NCI-H2171 (cell line): ENCODE data around the gene XPC.

Experiments used
- DNase-seq: peaks from one replicate; lab custom pipeline; 2025; lab: John Stamatoyannopoulos, UW

XPC gene

DNA sequence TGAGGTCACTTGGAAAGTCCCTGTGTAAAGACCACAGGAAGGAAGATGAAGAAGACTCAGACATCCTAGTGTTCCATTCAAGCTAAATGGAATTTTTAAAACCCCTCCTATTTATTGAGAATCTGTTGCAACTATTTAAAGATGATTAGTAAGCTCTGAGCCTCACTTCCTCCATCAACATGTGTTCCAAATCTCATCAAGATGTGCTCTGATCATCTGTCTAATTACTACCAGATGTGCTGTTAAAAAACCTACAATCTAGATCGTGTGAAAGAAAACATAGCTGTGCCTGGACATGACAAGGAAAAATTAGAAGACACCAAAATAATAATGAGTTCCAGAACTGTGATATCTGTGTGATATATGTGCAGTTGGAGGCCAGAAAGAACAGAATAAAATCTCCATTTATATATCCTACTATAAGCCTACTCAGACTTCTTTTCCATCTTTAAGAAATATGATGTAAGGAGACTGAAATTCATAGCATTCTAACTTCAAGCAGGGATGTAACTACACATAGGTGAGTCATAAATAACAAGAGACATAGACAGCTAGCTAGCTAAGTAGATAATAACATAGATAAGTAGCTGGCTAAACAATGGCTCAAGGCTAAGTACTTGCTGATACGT is 7.8 kb downstream of the XPC start:
- no peak for DNase-seq

DNA sequence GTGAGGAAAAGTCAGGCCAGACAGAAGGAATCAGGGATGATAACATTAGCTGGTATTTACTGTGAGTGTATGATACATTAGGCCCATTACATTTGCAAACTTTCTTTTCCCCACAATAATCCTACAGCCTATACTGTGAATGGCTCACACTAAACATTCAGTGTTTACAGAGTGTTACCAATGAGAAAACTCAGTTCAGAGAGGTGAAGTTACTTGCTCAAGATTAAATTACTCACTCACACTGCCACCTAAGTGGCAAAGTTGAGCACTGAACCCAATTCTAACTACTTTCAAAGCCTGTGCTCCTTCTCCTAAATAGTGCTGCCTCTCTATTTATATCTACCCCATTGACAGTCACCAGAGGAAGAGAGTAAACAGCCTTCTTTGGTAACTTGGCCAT is 8.5 kb downstream of the XPC start:
- no peak for DNase-seq

DNA sequence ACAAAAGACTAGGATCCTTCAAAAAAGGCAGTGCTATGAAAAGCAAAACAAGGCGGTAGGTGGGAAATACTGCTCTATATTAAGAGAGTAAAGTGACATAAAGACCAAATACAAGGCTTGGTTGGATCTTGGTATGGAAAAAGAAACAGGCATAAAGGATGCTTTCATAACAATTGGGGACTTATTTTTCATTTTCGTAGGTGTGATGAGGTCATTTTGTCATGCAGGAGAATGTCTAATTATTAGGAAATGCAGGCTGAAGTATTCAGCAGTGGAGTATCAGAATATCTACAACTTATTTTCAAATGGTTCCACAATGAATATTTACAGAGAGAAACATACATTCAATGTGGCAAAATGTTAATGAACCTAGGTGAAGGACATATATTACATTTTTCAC is 9.0 kb downstream of the XPC start:
- no peak for DNase-seq

DNA sequence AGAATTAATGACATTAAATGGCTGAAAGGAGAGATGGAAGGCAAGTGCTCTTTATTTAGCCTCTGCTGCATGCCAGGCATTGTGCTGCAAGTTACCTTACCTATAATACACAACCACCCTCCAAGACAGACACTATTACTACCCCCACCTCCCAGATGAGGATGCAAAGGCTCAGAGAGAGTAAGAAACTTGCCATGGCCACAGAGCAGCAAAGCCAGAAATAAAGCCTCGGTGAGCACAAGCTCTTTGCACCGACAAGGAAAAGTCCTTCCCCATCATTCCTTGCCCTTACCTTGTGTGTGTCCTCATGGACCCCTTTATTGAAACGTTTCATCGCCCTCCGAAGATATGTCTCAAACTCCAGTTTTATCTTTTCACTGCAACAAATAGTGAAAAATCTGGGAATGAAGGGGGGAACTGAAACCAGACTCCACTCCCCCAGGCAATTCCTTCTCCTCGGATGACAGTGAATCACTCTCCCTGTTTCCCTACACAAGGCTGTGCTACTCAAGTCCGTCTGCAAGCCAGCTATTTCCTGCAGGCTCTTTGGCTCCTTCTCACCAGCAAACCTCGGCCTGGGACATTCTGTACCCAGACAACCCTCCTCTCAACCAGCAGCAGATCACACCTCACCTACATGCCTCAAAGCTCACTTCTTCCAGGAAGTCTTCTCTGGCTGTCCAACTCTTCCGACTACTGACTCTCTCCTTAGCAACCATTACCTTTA is 11.4 kb downstream of the XPC start:
- no peak for DNase-seq

DNA sequence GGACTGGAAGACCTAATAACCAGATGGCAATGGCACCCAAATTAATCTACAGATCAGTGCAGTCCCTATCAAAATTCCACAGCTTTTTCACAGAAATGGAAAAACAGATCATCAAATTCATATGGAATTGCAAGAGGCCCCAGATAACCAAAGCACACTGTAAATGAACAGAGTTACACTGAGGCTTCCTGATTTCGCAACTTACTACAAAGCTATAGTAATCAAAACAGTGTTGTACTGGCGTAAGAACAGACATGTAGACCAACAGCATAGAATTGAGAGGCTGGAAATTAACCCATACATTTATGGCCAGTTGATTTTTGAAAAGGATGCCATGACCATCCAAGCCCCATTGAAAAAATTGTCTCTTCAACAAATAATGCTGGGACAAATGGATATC is 16.2 kb downstream of the XPC start:
- no peak for DNase-seq

DNA sequence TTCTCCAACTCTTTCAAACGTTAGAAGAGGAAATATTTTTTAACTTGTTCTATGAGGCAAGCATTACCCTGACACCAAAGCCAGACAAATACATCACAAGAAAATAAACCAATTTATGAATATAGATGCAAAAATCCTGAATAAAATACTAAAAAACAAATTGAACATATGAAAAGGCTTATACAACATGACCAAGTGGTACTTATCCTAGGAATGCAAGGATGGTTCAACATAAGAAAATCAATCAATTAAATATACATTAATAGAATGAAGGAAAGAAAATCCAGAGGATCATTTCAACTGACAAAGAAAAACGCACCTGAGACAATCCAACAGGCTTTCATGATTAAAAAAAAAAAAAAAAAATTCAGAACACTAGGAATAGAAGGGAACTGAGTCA is 17.1 kb downstream of the XPC start:
- DNase-seq, result no peak

DNA sequence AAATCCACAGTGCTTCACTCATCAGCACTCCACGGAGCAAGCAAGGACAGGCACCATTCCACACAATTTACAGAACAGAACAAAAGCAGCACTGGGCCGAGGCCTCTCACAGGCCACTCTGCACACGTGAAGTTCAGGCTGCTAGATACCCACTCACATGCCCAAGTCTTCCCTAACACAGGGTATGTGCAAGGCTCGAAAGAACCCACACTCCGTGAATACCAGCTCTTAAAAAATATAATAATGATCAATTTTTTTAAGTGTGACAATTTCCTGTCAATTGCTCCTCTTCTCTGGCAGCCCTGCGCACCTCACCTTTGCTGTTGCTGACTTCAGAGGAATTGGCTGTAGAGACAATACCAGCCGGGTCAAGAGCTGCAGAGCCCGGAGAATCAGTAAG is 19.0 kb downstream of the XPC start:
- DNase-seq, result no peak

DNA sequence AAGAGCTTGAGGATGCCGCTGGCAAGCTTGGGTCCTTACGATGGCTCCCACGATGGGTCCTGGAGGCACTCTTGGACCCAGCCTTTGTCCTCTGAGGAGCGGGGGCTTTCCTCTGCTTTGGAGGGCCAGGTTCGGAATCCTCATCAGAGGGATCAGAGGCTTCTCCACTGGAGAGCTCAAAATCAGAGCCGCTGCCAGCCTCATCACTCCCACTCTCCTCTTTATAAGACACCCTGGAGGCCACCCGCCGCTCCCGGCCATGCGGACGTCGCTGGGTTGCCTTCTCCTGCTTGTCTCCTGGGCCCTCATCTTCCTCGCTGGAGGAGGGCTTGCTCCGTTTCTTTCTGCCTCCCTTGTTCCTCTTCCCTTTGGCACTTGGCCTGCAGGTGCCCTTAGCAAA is 20.0 kb downstream of the XPC start:
- no peak for DNase-seq

DNA sequence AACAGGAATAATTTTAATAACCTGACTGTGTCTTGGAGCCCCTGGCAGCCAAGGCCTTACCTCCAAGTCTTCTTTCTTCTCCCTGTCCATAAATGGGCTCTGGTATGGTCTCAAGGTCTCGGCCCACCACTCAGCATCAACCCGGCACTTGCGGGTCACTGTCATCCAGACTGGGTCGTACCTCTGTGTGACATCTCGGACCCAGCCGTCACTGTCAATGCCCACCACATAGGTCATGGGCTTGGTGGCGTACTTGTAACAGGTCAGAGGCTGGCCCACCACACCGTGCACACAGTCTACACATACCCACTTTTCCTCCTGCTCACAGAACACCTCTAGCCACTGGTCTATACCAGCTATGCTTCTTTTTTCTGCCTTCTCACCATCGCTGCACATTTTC is 20.4 kb downstream of the XPC start:
- no peak for DNase-seq

DNA sequence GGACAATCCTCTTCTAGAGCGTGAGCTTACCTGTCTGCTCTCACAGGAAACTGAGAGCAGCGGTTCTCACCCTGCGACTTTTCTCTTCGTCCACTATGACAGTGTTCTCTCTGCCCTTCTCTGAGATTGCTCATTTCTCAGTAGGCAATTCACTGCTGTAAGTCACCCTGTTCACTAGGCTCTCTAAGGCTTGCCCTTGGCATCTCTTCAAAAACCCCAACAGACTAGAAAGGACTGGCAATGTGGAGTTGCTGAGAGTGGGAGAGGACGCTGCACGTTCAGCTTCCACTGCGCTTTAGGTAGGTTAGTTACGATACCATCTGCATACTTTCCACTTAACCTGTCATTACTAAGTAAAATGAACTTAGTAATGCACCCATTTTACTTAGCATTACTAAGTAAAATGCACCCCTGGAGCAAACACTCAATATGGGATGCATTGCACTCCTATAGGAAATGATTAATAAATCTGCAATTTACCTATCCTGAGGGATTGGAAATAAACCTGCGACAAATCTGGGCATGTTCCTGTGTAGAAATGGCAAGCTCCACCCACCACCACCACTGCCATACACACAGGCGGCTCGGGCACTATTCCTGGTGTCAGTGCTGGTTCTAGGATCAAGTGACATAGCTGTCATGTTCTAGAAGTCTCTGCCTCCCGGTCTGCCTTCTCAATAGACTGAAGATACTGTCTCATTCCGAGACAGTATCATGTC is 21.4 kb downstream of the XPC start:
- no peak for DNase-seq

DNA sequence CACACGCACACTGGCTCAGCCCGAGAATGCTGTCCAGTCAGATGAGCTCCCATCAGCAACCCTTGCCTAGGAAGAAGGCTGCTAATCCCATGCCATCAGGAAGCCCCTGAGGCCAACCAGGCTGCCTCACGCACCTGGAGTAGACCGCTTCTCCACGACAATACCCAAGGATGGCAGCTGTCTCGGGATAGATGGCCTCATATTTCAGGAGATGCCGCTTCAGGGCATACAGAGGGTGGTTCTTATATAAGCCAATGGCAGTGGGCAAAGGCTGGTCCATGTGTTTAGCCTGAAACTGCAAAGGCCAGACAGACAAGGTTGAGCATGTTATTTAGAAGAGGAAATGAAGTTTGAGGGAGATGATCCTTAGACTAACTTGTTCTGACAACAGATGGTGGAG is 22.2 kb downstream of the XPC start:
- no peak for DNase-seq

DNA sequence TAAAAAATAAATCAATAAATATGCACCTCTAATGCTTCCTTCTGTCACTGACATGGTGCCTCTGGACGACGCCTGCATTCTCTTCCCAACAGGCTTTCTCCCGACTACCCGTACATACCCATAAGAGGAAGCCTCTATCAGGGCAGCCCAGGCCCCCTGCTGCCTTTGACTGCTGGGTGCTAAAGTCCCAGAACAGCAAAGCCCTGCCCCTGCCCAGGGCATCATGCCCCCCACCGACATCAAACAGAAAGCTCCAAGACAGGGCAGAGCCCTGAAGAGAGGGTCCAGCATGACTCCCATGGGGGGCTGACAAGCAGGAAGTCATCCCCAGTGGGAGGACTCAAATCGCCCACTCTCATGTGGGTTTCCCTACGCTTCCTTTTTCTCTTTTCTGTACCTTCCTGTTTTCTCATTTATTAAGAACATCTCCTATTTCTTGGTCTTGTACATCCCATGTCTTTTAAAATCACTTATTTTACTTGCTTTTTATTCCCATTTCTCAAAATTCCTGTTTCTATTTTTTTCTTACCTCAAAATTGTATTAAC is 23.4 kb downstream of the XPC start:
- no peak for DNase-seq

DNA sequence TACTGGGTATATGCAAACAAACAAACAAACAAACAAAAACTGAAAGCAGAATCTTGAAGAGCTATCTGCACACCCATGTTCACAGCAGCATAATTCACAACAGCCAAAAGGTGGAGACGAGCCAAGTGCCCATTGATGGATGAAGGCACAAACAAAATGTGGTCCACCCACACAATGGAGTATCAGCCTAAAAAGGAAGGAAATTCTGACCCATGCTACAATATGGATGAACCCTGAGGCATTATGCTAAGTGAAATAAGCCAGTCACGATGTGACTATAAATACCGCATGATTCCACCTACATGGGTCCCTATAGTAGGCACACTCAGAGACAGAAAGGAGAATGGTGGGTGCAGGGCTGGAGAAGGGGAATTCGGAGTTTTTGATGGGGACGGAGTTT is 24.1 kb downstream of the XPC start:
- no peak for DNase-seq

DNA sequence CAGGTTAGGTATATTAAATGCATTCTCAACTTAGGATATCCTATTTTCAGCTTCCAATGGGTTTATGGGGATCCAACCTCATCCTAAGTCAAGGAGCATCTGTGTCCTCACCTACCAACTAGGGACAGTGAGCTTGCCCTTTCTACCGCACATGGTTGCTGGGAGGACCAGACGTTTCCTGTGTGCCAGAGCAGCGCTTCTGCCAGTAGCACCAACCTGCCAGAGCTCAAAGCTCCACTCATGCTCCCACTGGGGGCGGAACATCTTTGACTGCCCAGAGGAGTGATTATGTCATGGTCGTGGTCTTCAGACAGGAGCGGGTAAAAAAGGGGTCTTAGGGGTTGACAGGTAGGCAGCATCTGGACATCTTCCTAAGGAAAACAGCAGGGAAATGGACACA is 24.7 kb downstream of the XPC start:
- DNase-seq, result no peak

DNA sequence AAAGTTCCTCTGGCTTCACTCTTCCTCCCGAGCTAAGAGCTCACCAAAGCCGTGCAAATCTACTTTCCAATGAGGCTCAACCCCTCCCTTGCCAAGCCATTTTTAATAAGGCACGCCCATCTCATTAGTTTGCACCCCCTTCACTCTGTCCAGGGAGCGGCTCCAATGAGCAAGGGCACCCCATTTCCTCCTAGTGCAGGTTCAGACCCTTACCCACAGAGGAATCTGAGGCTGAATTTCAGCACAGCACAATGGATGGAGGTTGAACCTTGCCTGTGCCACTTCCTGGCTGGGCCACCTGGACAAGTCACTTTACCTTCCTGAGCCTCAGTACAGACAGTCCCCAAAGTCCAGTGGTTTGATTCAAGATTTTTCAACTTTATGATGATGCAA is 25.4 kb downstream of the XPC start:
- no peak for DNase-seq

DNA sequence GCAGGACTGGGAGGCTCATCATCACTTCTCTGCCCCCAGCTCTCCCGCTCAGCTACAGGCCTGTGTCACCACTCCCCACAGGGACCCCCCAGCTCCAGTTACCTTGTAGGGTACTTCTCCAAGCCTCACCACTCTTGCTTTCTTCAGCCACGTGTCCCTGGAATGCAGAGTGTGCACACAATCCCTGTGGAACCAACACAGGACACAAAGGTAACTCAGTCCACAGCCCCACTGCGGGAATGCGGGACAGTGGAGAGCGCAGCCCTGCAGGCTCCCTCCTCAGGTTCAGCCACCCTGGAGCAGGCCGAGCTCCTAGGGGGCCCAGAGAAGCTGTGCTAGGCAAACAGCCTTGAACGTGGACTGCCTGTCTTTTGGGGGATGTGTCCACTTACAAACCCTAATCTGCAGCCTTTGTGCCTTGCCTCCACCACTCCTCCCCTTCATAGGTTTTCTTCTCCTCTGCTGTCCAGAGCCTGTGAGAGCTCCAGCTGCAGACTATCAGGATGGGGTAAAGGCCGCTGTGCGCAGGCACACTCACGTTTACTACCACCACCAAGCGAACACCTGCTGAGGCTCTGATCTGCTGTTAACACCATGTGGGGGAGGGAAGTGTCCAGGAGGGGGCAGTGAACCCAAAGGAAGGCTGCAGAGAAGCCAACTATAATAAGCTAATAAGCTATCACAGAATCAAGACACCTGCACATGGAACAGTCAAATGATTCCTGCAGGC is 26.0 kb downstream of the XPC start:
- no peak for DNase-seq

DNA sequence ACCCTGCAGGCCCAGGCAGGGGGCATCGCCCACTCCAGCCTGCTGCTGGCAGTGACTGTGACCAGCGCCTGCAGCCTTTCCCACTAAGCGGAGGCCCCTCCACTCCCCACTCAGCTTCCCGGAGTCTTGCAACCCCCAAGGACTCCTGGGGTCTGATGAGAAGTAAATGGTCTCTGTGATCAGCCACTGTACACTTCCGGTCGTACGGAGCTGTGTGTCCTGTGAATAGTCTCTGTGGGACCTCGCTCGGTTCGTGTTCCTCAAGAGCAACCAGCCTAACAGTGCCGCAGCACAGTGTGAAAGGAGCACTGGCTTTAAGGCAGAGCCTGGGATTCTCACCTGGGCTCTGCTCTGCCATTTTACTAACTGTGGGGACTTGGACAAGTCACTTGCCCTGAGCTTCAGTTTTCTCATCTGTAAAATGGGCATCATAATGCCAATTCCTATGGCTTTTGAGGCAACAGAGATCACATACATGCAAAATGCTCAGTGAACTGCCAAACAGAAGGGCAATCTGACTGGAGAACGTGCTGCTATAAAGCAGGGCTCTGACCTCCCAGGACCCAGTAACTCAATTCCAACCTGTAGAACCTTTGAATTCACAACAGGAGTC is 26.8 kb downstream of the XPC start:
- DNase-seq, result no peak

DNA sequence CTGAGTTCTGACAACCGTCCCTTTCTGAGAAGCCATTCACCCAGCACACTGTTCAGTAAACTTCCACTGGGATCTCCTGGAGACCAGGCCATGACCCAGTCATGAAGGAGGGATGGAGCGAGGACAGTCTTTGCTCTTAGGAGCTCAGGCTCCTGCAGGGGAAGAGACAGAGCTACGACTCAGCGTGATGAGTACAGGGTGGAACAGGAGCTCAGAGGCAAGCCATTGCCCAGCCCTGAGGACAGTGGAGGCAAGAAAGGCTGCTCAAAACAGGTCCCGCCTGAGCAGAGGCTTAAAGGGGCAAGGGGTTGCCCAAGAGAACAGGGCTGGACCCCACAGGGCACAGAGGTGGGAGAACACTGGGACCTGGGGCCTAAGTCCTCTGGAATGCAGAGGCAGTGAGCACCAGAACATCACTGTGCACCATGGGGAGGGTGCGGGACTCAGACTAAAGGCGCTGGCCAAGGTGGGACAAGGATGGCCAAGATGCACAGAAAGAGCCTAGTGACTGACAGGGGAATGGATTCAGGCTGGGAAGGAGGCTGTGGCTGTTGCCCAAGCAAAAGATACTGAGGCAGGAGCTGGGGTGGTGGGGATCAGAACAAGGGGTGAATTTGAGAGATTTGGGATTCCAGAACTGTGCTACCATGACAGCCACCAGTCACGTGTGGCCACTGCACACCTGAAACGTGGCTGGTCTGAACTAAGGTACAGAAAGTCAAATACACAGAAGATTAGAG is 27.7 kb downstream of the XPC start:
- no peak for DNase-seq

DNA sequence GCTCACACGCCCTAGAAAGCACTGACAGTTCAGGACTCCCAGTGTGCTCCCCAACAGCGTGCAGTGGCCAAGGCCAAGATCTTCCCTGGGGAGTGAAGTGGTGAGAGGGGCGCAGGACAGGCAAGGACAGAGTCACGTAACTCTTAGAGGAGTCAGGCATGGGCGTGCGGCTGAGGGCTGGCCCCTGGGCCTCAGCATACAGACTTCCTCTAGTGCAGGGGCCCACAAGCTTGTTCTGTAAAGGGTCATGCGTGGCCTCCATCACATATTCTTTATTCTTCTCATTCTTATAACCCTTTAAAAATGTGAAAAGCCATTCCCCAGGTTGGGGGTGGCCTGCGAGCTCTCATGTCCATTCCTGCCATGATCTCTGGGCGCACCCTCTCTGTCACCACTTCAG is 28.3 kb downstream of the XPC start:
- no peak for DNase-seq

DNA sequence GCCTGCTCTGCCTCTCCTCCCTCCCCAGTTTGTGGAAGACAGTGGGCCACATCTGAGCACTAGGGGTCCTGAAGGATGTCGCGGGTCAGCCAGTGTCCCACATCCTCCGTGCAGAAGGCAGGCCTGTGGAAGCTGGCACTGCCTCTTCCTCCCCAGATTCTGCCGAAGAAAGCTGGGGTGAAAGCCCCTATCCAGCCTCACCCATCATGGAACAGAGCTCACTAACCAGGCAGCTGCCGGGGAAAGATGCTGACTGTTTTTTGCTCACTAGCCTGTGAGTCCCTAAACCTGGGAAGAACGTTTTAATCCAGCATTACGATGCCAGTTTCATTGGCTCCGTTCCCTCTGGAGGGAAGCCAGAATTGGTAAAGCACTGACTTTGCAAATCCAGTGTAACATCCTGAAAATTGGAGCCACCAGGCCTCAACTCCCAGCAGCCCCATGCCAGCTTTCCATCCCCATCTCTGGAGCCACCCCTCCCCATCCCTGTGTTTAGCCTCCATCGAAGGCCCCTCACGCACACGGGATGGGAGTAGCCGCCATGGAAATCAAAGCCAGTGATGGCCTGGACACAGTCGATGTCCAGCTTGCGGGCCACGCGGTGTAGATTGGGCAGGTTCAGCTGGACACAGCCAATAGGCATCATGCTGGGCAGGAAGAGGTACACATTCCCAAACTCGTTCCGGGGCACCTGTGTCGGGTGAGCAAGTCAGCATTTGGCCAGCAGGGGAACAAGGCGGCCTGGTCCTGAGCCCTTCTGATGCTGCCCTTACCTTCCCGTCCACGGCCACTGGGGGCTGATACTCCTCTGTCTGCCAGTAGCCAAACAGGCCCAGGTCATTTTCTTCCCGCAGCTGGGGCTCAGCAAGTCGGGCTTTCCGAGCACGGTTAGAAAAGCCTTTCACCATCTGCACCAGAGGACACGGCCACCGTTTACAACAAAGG is 30.1 kb downstream of the XPC start:
- no peak for DNase-seq
